Posterior vena cava (tissue), 2 donors: ENCODE measurements around the gene MAGEL2. TPM values are rescaled to one million over a fixed set of nuclear protein-coding genes. Genes with fewer than 3 reads are reported as not detected.
"Not testable (repeated sequence)": the region's sequence is repeated elsewhere in the genome, so short reads cannot be mapped to it uniquely, and the experiment has no call there.

Experiments
- DNase-seq: peaks from one replicate; pipeline ENCODE4 v3.0.0-alpha.2; 2020; ENCODE audit warnings: low spot score
- intact Hi-C, 2 donors: fragments of 100-400 bp; cut with DNase I; formaldehyde crosslinking; loops; one replicate each; pipeline versions ENCODE4 v1.14.1 to v1.14.2; 2022 to 2023
- total RNA-seq, 2 donors: library from RNA; stranded (reverse); fragmentation: NEBNext Ultra II Directional; extraction: Animal tissue kit (Norgen Biotek cat#: 25700); gene quantifications; one replicate each; pipeline ENCODE4 v1.2.1, GENCODE V29; 2021
- donor health status: DM: yes; HTN: yes; CAD: no.
- donor health status: DM: yes; HTN: yes; CAD: no.

The MAGEL2 gene
- total RNA-seq, 2 donors from 2014 or later = 0.05 to 0.32 TPM

DNA sequence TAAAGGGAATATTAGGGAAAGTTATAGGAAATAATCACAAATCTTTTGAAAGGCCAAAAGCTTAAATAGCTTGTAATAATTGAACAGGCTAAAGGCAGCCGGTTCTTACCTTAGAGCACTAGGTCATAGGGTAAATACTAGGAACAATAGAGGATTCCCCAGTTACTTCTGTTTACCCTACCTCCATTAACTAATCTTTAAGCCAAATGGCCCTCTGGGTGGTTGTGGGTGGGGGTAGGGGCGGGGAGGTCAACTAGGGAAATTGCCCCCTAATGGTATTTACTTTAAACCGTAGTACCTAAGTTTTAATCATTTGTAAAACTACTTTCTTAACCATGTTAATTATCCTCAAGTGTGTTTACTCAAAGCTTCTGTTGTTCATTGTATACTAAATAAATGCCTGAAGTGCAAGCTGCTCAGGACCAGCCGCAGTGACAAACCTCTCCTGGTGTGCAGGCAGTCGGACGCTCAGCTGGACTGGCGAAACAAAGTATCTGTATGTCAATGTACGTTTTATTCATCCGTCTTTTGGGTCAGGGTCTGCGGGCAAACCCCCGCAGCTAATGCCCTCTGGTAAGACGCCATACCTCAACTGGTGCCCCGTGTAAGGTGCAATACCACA, 18.9 kb downstream of the MAGEL2 start:
- DNase-seq = no peak
- intact Hi-C loops = no loop called here

DNA sequence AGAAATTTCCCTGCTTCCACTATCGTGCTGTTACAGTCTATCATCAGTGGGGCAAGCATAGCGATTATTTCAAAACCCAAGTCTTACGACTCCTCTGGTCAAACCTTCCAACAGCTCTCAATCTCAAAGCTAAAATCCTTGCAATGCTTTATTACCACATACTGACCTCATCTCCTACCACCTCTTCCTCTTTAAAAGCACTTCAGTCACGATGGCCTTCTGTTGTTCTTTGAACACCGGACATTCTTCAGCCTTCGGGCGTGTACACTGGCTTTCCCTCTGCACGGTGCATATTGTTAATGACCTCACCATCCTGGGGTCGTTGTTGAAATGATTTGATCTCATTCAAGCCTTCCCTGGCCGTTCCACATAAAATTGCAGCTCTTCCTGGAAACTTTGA, 31.1 kb downstream of the MAGEL2 start:
- no peak for DNase-seq
- intact Hi-C loops = no loop called here

DNA sequence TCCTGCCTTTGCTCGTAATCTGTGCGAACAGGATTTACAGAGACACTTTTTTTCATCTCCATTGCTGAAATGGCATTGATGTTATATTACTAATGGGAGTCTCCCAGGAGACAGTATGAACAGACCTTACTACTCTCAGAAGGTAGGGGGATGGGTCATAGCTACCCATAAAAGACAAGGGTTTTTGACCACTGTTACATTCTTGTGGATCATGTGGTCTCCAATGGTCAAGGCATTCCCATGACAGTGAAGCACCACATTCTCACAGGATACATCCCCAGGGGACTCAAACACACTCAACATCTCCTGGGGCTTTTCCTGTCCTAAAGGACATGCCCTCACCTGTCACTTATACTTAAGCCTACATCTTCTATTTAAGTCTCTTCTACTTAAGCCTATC, 41.4 kb downstream of the MAGEL2 start:
- no peak for DNase-seq
- intact Hi-C loops = no loop called here

DNA sequence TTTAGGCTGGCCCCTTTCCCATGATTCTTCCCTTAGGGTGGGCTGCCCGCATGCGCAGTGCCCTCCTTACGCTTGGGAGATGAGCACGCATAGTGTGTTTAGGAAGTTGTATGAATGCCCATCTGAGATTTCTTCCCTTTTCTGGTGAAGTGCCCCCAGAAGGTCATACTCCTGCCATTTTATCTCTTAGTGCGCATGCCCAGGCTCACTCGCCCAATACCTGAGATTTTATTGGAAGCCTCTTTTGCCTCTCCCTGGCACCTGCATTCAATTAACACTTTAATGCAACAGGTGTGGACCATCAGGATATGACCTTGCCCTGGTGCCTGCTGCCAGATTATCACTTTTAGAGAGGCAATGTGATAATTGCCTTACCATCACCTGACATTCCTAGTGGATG, 45.5 kb downstream of the MAGEL2 start:
- intact Hi-C loops = no loop called here
- no peak for DNase-seq

- DNase-seq = no peak
- intact Hi-C loops = no loop called here
Measured at GRCh38 chr15:23599053-23599452, 48.6 kb downstream of the MAGEL2 start.

DNA sequence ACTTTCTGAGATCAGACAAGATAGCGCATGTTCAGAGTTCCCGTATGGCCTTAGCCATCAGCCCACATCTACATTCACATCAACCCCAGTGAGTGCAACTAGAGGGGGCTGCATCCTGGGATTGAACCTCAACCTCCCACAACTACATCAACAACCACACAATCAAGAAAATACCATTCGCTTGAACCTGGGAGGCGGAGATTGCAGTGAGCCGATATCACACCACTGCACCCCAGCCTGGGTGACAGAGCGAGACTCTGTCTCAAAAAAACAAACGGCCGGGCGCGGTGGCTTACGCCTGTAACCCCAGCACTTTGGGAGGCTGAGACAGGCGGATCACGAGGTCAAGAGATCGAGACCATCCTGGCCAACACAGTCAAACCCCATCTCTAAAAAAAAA, 50.4 kb downstream of the MAGEL2 start:
- intact Hi-C loops, DNase-seq: not testable (repeated sequence)

GRCh38 chr15:23596736-23597135, 50.9 kb downstream of the MAGEL2 start:
- DNase-seq = no peak
- intact Hi-C loops = no loop called here

DNA sequence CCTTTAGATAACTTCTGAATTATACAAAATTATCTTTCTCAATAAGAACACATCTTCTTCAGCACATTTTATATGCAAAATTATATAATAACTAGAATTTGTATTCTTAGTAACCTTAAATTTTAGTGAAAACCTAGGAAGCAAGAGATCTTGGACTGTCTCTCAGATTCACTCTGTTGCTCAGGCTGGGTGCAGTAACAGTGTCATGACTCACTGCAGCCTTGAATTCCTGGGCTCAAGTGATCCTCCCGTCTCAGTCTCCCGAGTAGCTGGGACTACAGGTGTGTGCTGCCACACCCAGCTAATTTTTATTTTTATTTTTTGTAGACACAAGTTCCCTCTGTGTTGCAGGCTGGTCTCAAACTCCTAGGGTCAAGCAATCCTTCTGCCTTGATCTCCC, 52.3 kb downstream of the MAGEL2 start:
- no peak for DNase-seq

GRCh38 chr15:23594252-23594770, 53.4 kb downstream of the MAGEL2 start:
- no peak for DNase-seq

More for the DNA sequence above, 52.3 kb downstream of the MAGEL2 start:
- intact Hi-C loops = no loop called here

More at GRCh38 chr15:23594252-23594770, 53.4 kb downstream of the MAGEL2 start:
- intact Hi-C loops = no loop called here

Other genes starting within 250 kb of the MAGEL2 start
- gene GOLGA6L2, start 200.6 kb downstream of the MAGEL2 start, total RNA-seq = not detected
- gene MKRN3, start 82.2 kb downstream of the MAGEL2 start, total RNA-seq = not detected
- gene NDN, start 39.4 kb upstream of the MAGEL2 start, total RNA-seq = 10 to 100 TPM; 40.7 to 55.3 TPM